ENCODE results near the gene ZBTB5.

The ZBTB5 gene

GRCh38 chr9:37422289-37423104 is 42.8 kb downstream of the ZBTB5 start, which contains the start of gene GRHPR:
Gene GRHPR, plus strand, starts transcription at chr9:37422696. Its CDS starts 55 bp downstream, at chr9:37422751.
- Histone ChIP-seq H3K27ac (peak within 1 kb of the TSS; percentile 75 to 90), H3K4me3 (peak within 1 kb of the TSS; percentile 91)
- DNase-seq (ENCODE audit: low spot score): peak; percentile 92
- TF ChIP-seq, protein P1, sequence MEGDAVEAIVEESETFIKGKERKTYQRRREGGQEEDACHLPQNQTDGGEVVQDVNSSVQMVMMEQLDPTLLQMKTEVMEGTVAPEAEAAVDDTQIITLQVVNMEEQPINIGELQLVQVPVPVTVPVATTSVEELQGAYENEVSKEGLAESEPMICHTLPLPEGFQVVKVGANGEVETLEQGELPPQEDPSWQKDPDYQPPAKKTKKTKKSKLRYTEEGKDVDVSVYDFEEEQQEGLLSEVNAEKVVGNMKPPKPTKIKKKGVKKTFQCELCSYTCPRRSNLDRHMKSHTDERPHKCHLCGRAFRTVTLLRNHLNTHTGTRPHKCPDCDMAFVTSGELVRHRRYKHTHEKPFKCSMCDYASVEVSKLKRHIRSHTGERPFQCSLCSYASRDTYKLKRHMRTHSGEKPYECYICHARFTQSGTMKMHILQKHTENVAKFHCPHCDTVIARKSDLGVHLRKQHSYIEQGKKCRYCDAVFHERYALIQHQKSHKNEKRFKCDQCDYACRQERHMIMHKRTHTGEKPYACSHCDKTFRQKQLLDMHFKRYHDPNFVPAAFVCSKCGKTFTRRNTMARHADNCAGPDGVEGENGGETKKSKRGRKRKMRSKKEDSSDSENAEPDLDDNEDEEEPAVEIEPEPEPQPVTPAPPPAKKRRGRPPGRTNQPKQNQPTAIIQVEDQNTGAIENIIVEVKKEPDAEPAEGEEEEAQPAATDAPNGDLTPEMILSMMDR (IDR thresholded peaks at IDR 0.05): no peak

GRCh38 chr9:37421914-37422288 is 43.3 kb downstream of the ZBTB5 start:
- no peak for DNase-seq (ENCODE audit: low spot score)
- H3K27ac ChIP-seq: peak overlapping the region; percentile 75 to 90
- H3K4me3 ChIP-seq: peak overlapping the region; percentile 91
- TF ChIP-seq, protein P1 (IDR thresholded peaks at IDR 0.05): no peak

- TF ChIP-seq, protein P1 (IDR thresholded peaks at IDR 0.05): no peak
- Histone ChIP-seq H3K4me3 (no peak overlapping the region), H3K27ac (no peak overlapping the region)
- DNase-seq (ENCODE audit: low spot score): no peak
These were observed 44.7 kb downstream of the ZBTB5 start for GRCh38 chr9:37420271-37421215.

DNA sequence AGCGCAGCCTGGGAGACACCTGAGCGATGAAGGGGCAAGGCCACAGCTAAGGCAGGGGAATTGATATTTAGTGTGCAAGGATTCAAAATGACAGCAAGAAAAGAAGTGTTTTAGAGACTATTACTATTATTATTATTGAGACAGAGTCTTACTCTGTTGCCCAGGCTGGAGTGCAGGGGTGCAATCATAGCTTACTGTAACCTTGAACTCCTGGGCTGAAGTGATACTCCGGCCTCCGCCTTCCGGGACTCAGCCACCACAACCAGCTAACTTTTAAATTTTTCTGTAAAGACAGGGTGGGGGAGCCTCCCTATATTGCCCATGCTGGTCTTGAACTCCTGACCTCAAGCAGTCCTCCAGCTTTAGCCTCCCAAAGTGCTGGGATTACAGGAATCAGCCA is 46.0 kb downstream of the ZBTB5 start:
- Histone ChIP-seq H3K27ac (no peak overlapping the region), H3K4me3 (no peak overlapping the region)
- DNase-seq (ENCODE audit: low spot score): no peak
- TF ChIP-seq, protein P1 (IDR thresholded peaks at IDR 0.05): no peak

DNA sequence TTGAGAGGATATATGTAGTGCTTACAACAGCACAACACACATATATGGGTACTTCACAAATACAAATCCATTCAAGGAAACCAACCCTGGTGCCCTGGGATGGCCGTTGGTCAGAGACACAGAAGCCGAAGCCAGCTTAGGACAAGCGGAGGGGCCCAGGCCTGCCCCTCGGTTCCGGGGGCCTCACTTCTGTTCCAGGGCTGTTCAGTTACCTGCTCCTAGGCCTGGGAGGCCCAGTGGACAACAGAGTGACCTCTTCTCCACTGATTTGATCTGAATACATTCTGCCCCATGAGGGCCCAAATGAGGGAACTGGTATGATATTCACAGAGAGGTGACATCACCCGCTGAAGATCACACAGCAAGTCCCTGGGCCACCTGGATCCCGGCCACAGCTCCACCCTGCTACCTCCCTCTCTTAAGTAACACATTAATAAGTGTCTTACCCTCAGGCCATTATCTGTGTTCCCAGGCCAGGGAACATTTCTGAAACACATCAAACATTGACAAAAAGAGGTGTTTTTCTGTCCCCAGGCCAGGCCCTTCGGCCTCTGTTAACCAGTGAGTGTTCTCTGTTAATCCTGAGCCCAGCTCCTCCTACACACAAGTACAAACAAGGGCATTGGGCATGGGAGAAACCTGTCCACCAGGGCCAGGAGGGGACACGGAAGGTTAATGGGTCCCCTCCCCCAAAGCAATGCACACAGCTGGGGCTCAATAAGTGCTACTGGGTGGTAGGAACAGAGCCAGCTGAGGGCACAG is 47.2 kb downstream of the ZBTB5 start:
- no peak for DNase-seq (ENCODE audit: low spot score)
- TF ChIP-seq, protein P1 (IDR thresholded peaks at IDR 0.05): no peak
- no peak overlapping the region for H3K27ac ChIP-seq
- H3K4me3 ChIP-seq: no peak overlapping the region

DNA sequence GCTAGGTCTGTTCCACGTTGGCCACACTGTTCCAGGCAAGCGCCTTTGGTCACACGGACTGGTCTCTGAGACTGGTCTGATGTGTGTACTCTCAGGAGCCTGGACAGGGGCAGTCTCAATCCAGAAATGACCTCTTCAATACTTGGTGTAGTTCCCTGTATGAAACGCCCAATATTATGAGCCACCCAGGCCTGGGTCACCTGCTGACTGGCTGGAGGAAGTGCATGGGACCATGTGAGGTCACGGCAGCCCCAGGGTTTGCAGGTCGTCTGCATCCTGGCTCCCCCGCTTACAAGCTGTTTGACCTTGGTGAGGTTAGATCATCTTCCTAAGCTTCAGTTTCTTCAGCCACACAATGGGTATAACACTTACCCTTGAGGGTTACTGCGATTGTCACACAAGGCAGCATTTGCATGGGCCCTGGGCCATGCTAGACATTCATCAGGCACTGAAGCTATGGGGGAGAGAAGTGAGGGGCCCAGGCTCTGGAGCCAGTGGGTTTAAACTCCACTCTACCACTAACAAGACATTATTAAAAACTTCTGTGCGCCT is 47.9 kb downstream of the ZBTB5 start:
- no peak for DNase-seq (ENCODE audit: low spot score)
- Histone ChIP-seq H3K4me3 (no peak overlapping the region), H3K27ac (no peak overlapping the region)
- TF ChIP-seq, protein P1 (IDR thresholded peaks at IDR 0.05): no peak
